Endodermal cell (in vitro differentiated cells): ENCODE results near the gene C1orf167. TPM values are rescaled to one million over a fixed set of nuclear protein-coding genes. Genes with fewer than 3 reads are reported as not detected.

Experiments
- DNase-seq: peaks from one replicate; pipeline ENCODE4 v3.0.0-alpha.2; 2017
- H3K27ac ChIP-seq: 2 replicates; pipeline ENCODE4 v1.5.1; 2013; ENCODE audit warnings: mild to moderate bottlenecking, low read depth, low read length, moderate library complexity
- H3K27me3 ChIP-seq: 2 replicates; pipeline ENCODE4 v1.6.1; 2013; ENCODE audit warnings: mild to moderate bottlenecking, low read length, moderate library complexity; ENCODE audit not compliant: insufficient read depth, control insufficient read depth, poor library complexity, severe bottlenecking
- H3K36me3 ChIP-seq: 2 replicates; pipeline ENCODE4 v1.7.0; 2013; ENCODE audit warnings: mild to moderate bottlenecking, low read length, moderate library complexity; ENCODE audit not compliant: control insufficient read depth, insufficient read depth
- H3K4me1 ChIP-seq: one replicate; pipeline ENCODE4 v1.7.0; 2013; ENCODE audit warnings: low read length; ENCODE audit not compliant: control insufficient read depth, insufficient read depth
- H3K4me3 ChIP-seq: 2 replicates; pipeline ENCODE4 v1.5.1; 2013; ENCODE audit warnings: mild to moderate bottlenecking, low read length, moderate library complexity
- H3K9ac ChIP-seq: 2 replicates; pipeline ENCODE4 v1.6.1; 2013; ENCODE audit warnings: mild to moderate bottlenecking, low read length, moderate library complexity; ENCODE audit not compliant: poor library complexity, severe bottlenecking; ENCODE audit errors: extremely low read depth
- H3K9me3 ChIP-seq: 2 replicates; pipeline ENCODE4 v1.6.1; 2013; ENCODE audit warnings: mild to moderate bottlenecking, low read length, moderate library complexity; ENCODE audit not compliant: control insufficient read depth
- H3K27ac Mint-ChIP-seq: 2 replicates; pipeline ENCODE4 v1.8.0; 2020; ENCODE audit warnings: mixed read lengths
- H3K27me3 Mint-ChIP-seq: 2 replicates; pipeline ENCODE4 v1.8.0; 2021; ENCODE audit warnings: mild to moderate bottlenecking, mixed read lengths; ENCODE audit not compliant: insufficient read depth
- H3K36me3 Mint-ChIP-seq: 2 replicates; pipeline ENCODE4 v1.8.0; 2020; ENCODE audit warnings: low read depth, mixed read lengths
- H3K4me1 Mint-ChIP-seq: 2 replicates; pipeline ENCODE4 v1.8.0; 2020; ENCODE audit warnings: mixed read lengths
- H3K4me3 Mint-ChIP-seq: 2 replicates; pipeline ENCODE4 v1.8.0; 2020; ENCODE audit warnings: mild to moderate bottlenecking, moderate library complexity, mixed read lengths
- H3K9me3 Mint-ChIP-seq: 2 replicates; pipeline ENCODE4 v1.8.0; 2020; ENCODE audit warnings: mild to moderate bottlenecking, mixed read lengths
- CTCF ChIP-seq: fragments of 200-600 bp; sonication (generic); conservative IDR thresholded peaks from 2 replicates; pipeline ENCODE4 v1.5.0; 2021; ENCODE audit warnings: antibody characterized with exemption, mild to moderate bottlenecking
- WGBS, 2 experiments: methylation state at CpG; one replicate each; pipeline versions ENCODE4 v1.1.5 to v1.1.7; 2013; ENCODE audit warnings: missing lambda C conversion rate in 2 of 2, mixed read lengths in 1 of 2; ENCODE audit not compliant: insufficient coverage in 1 of 2, insufficient read length in 1 of 2; 5-methylcytosine and 5-hydroxymethylcytosine counted together
- total RNA-seq, 2 donors: library from RNA; stranded (reverse); fragmentation: NEBNext Ultra II Directional in 1 of 2; extraction: Animal tissue kit (Norgen Biotek cat#: 25700) in 1 of 2; gene quantifications; 2 replicates in 1 of 2; 3 replicates in 1 of 2; pipeline ENCODE4 v1.2.1, GENCODE V29; 2021

The C1orf167 gene
- total RNA-seq, 2 donors from 2014 or later = 0.95 to 1.4 TPM

- Histone ChIP-seq H3K27me3 (peaks cover 15% of the 10 kb centered on the region), H3K4me1 (no peaks in the 10 kb centered on the region), H3K27ac (no peak overlapping the region), H3K9me3 (no peaks in the 10 kb centered on the region), H3K9ac (no peak overlapping the region), H3K4me3 (no peak overlapping the region), H3K36me3 (no peaks in the 10 kb centered on the region)
- TF ChIP-seq CTCF = no peak
- DNase-seq = no peak
- WGBS, 2 experiments = 91% methylated on average over 5 to 19 of the region's 19 CpGs
- no peak overlapping the region for H3K4me3 Mint-ChIP-seq
- no peaks in the 10 kb centered on the region for H3K9me3 Mint-ChIP-seq
- no peak overlapping the region for H3K27ac Mint-ChIP-seq
- H3K4me1 Mint-ChIP-seq = peaks cover 7% of the 10 kb centered on the region
- no peaks in the 10 kb centered on the region for H3K36me3 Mint-ChIP-seq
- H3K27me3 Mint-ChIP-seq = peaks cover 34% of the 10 kb centered on the region
These were observed 3.9 kb downstream of the C1orf167 start for GRCh38 chr1:11765661-11766428.

GRCh38 chr1:11766429-11766776, 4.4 kb downstream of the C1orf167 start:
- peaks cover 10% of the 10 kb centered on the region for H3K27me3 ChIP-seq
- H3K4me3 Mint-ChIP-seq = no peak overlapping the region
- H3K4me1 ChIP-seq = no peaks in the 10 kb centered on the region
- H3K9ac ChIP-seq = no peak overlapping the region
- no peaks in the 10 kb centered on the region for H3K9me3 Mint-ChIP-seq
- peaks cover 7% of the 10 kb centered on the region for H3K4me1 Mint-ChIP-seq
- no peak for DNase-seq
- H3K4me3 ChIP-seq = no peak overlapping the region
- no peak for TF ChIP-seq CTCF
- H3K27ac Mint-ChIP-seq = no peak overlapping the region
- no peak overlapping the region for H3K27ac ChIP-seq
- H3K36me3 Mint-ChIP-seq = no peaks in the 10 kb centered on the region
- H3K27me3 Mint-ChIP-seq = peaks cover 29% of the 10 kb centered on the region
- H3K36me3 ChIP-seq = no peaks in the 10 kb centered on the region
- H3K9me3 ChIP-seq = no peaks in the 10 kb centered on the region
- 84 to 90% methylated on average over 9 to 14 of the region's 14 CpGs for WGBS, 2 experiments

DNA sequence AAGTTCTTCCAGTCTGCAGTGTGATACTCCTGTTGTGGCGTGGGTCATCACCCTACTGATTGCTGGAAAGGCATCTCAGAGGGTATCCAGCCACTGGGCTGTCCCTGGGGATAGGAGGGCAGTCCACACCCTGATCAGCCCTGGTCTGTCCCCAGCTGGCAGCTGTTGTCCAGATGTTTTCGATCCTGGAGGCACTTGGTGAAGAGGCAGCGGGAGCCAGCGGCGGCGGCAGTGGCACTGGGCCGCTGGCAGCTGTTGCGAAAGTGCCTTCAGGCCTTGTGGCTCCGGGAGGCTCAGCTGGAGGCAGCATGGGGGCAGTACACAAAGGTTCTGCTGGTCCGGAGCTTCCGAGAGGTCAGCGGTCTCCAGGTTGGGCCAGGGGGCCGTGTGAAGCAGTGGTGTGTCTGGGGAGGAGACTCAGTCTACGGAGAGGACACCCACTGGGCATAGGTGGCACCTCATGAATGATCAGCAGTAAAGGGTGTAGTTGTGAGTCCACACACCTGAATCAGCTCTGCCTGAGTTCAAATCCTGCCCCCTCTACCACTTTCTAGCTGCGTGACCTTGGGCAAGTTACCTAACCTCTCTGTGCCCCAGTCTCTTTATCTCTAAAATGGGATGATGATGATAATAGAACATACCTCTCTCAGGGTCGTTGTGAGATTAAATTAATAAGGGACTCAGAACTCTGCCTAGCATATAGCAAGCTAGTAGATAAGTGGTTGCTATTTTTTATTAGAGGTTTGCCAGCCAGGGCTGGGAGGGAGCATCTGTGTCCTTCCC, 6.1 kb downstream of the C1orf167 start:
- no peak for TF ChIP-seq CTCF
- no peaks in the 10 kb centered on the region for H3K27me3 ChIP-seq
- no peaks in the 10 kb centered on the region for H3K36me3 ChIP-seq
- H3K4me3 Mint-ChIP-seq = no peak overlapping the region
- H3K9me3 Mint-ChIP-seq = no peaks in the 10 kb centered on the region
- no peak overlapping the region for H3K4me3 ChIP-seq
- H3K4me1 ChIP-seq = no peaks in the 10 kb centered on the region
- WGBS, 2 experiments = 72 to 80% methylated on average over 10 to 16 of the region's 16 CpGs
- no peak overlapping the region for H3K9ac ChIP-seq
- H3K27ac ChIP-seq = no peak overlapping the region
- no peaks in the 10 kb centered on the region for H3K4me1 Mint-ChIP-seq
- H3K36me3 Mint-ChIP-seq = no peaks in the 10 kb centered on the region
- no peak for DNase-seq
- H3K27me3 Mint-ChIP-seq = peaks cover 12% of the 10 kb centered on the region
- no peaks in the 10 kb centered on the region for H3K9me3 ChIP-seq
- no peak overlapping the region for H3K27ac Mint-ChIP-seq
